ENCODE results near the gene CETP. TPM values are rescaled to one million over a fixed set of nuclear protein-coding genes. Genes with fewer than 3 reads are reported as not detected.

The CETP gene
- not detected in 2 replicates for total RNA-seq (2021; fragmentation: NEBNext Ultra II Directional; extraction: Animal tissue kit (Norgen Biotek cat#: 25700))
- polyA plus RNA-seq (2011; rRNA removed) = not detected in 2 replicates
- not detected for polyA plus RNA-seq (2011; cell fraction: cytosol; rRNA removed)
- not detected for polyA plus RNA-seq (2011; cell fraction: nucleus; rRNA removed)
- 0.09 TPM in 1 of 4 replicates, not detected in the others for polyA plus RNA-seq (2012, experiment 1 of 2)
- not detected for polyA plus RNA-seq (2012, experiment 2 of 2)
- not detected for polyA plus RNA-seq (2013, experiment 1 of 2)
- 0.02 TPM for polyA plus RNA-seq (2013, experiment 2 of 2)
- not detected in 2 replicates for polyA minus RNA-seq (2011; rRNA and poly(A)+ RNA removed)
- polyA minus RNA-seq (2011; cell fraction: cytosol; rRNA and poly(A)+ RNA removed) = not detected
- polyA minus RNA-seq (2011; cell fraction: nucleus; rRNA and poly(A)+ RNA removed) = not detected
- long read RNA-seq, experiment 1 = 0 reads
- long read RNA-seq, experiment 2 = 0 reads

GRCh38 chr16:56961851-56962281 lies at the start of gene CETP:
CETP (plus strand) TSS chr16:56961950; CDS start chr16:56961980, 30 bp downstream.
- Histone ChIP-seq H4K5ac (ENCODE audit: insufficient read length, low read depth, low read length) (no peak within 1 kb of the TSS), H3K23ac (ENCODE audit: insufficient read length) (no peak within 1 kb of the TSS)

More at GRCh38 chr16:56961851-56962281, at the start of gene CETP:
- Histone ChIP-seq H3K9me3 (ENCODE audit: insufficient read depth in 2 of 2, low read depth in 1 of 2, low read length in 1 of 2) (no peaks in the 10 kb centered on the region), H2BK15ac (ENCODE audit: low read length) (no peak within 1 kb of the TSS), H3K4me2 (ENCODE audit: insufficient read depth in 1 of 2, low read depth in 2 of 2, low read length in 2 of 2) (no peak within 1 kb of the TSS), H3K36me3 (ENCODE audit: control insufficient read depth in 2 of 4, insufficient read depth in 4 of 4, low read length in 3 of 4) (no peaks in the 10 kb centered on the region), H3K27ac (ENCODE audit: low read depth, low read length) (no peak within 1 kb of the TSS), H2BK20ac (ENCODE audit: low read length) (no peak within 1 kb of the TSS), H3K79me1 (ENCODE audit: low read depth, low read length) (no peaks in the 10 kb centered on the region), H3K9ac (replicated peaks in 1 of 4; ENCODE audit: extremely low read depth in 1 of 4, low read depth in 3 of 4, low read length in 3 of 4) (no peak within 1 kb of the TSS), H3K23me2 (ENCODE audit: low read depth, low read length) (no peaks in the 10 kb centered on the region), H3K18ac (ENCODE audit: extremely low read depth, low read length) (no peak within 1 kb of the TSS), H3K4me1 (replicated peaks in 1 of 4; ENCODE audit: control insufficient read depth in 3 of 4, insufficient read depth in 4 of 4, low read length in 3 of 4) (peaks cover 0 to 2% (median 1%) of the 10 kb centered on the region in 4 experiments; a peak in 4 of 7 replicates), H4K20me1 (replicated peaks in 1 of 2; ENCODE audit: control insufficient read depth in 1 of 2, insufficient read depth in 2 of 2, low read length in 2 of 2) (no peaks in the 10 kb centered on the region), H2AK5ac (ENCODE audit: low read depth, low read length) (no peak within 1 kb of the TSS), H2AFZ (ENCODE audit: low read length) (no peak within 1 kb of the TSS), H3K79me2 (ENCODE audit: control insufficient read depth in 1 of 2, insufficient read depth in 2 of 2, low read length in 2 of 2) (no peaks in the 10 kb centered on the region), H3K27me3 (replicated peaks in 1 of 4; ENCODE audit: control insufficient read depth in 3 of 4, extremely low read depth in 1 of 4, insufficient read depth in 3 of 4, low read length in 3 of 4) (no peaks in the 10 kb centered on the region), H3K4ac (replicated peaks; ENCODE audit: insufficient read length, low read depth, low read length) (no peak within 1 kb of the TSS), H2BK5ac (ENCODE audit: low read depth, low read length) (no peak within 1 kb of the TSS), H2BK120ac (replicated peaks; ENCODE audit: low read depth, low read length) (no peak within 1 kb of the TSS), H4K91ac (replicated peaks; ENCODE audit: insufficient read length, low read length) (no peak within 1 kb of the TSS), H2BK12ac (ENCODE audit: low read depth, low read length) (no peak within 1 kb of the TSS), H4K8ac (ENCODE audit: extremely low read depth, insufficient read depth, low read length) (peak within 1 kb of the TSS; percentile 41; the same call in 1 of the 2 replicates), H3K56ac (replicated peaks; ENCODE audit: insufficient read length, low read depth, low read length) (no peak within 1 kb of the TSS), H3K14ac (ENCODE audit: insufficient read length) (no peak within 1 kb of the TSS), H3K4me3 (ENCODE audit: extremely low read depth in 1 of 4, insufficient read depth in 2 of 4, low read depth in 3 of 4, low read length in 4 of 4) (no peak within 1 kb of the TSS)
- ChIA-PET CTCF (ENCODE audit: partially characterized antibody) (interaction anchor here (0.8 to 5.2 kb wide), 9 partner anchors 9 to 338 kb away, joined by 3 to 38 read pairs (median 4); no protein-coding TSS in a partner anchor), POLR2A (ENCODE audit: partially characterized antibody) (no interaction called here)
- TF ChIP-seq SIN3A (conservative IDR thresholded peaks at IDR 0.05 in 1 of 2, IDR thresholded peaks at IDR 0.05 in 1 of 2; ENCODE audit: low read depth in 1 of 2, low read length in 2 of 2) (no peak), SAP30 (IDR thresholded peaks at IDR 0.05; ENCODE audit: insufficient read depth, insufficient replicate concordance, low read length) (no peak), KDM4A (IDR thresholded peaks at IDR 0.05; ENCODE audit: low read depth, low read length, severe bottlenecking) (no peak), SIRT6 (IDR thresholded peaks at IDR 0.05; ENCODE audit: low read length) (no peak), GABPA (IDR thresholded peaks at IDR 0.05; ENCODE audit: borderline replicate concordance, insufficient read depth, low read length) (no peak), CBX8 (IDR thresholded peaks at IDR 0.05; ENCODE audit: borderline replicate concordance, low read depth, low read length) (no peak), TCF12 (IDR thresholded peaks at IDR 0.05; ENCODE audit: low read depth, low read length) (no peak), BACH1 (IDR thresholded peaks at IDR 0.05; ENCODE audit: low read length) (no peak), EGR1 (IDR thresholded peaks at IDR 0.05; ENCODE audit: borderline replicate concordance, low read depth, low read length) (no peak), TAF1 (IDR thresholded peaks at IDR 0.05; ENCODE audit: low read depth, low read length) (no peak), CHD1 (IDR thresholded peaks at IDR 0.05; ENCODE audit: low read depth, low read length) (no peak), JUND (IDR thresholded peaks at IDR 0.05; ENCODE audit: low read length) (no peak)
- 91% methylated on average over 12 of the region's 12 CpGs; no CpG with 5 or more reads in 1 of the 2 experiments for WGBS, 2 experiments (ENCODE audit: extremely low coverage in 1 of 2, insufficient coverage in 1 of 2, insufficient read length in 1 of 2, insufficient replicate concordance in 2 of 2, low coverage in 1 of 2, low lambda C conversion rate in 2 of 2, missing lambda C conversion rate in 1 of 2)
- DNase-seq (ENCODE audit: low read depth in 1 of 2, low spot score in 2 of 2) = no peak
- no peak for FAIRE-seq
